Esophagus muscularis mucosa (tissue), 3 donors: Measurements from ENCODE around the gene KCNG4.

Source experiments
- POLR2A ChIP-seq: fragments of 450-650 bp; IDR thresholded peaks from one replicate; pipeline ENCODE4 v1.6.1; 2017; ENCODE audit warnings: antibody characterized with exemption, moderate library complexity, mild to moderate bottlenecking, low read depth
- POLR2AphosphoS5 ChIP-seq, 2 donors: sonication (generic); formaldehyde crosslinking; IDR thresholded peaks; one replicate each; pipeline ENCODE4 v1.6.1; 2017; ENCODE audit warnings: antibody characterized with exemption in 2 of 2
- TF ChIP-seq, protein P1 (sequence below), 3 experiments: fragments of 200-600 bp in 2 of 3; fragments of 450-650 bp in 1 of 3; sonication (generic) in 2 of 3; IDR thresholded peaks; one replicate each; pipeline ENCODE4 v1.5.1; 2017 to 2019; ENCODE audit warnings: antibody characterized with exemption in 3 of 3, mild to moderate bottlenecking in 2 of 3, moderate library complexity in 1 of 3

DNA sequence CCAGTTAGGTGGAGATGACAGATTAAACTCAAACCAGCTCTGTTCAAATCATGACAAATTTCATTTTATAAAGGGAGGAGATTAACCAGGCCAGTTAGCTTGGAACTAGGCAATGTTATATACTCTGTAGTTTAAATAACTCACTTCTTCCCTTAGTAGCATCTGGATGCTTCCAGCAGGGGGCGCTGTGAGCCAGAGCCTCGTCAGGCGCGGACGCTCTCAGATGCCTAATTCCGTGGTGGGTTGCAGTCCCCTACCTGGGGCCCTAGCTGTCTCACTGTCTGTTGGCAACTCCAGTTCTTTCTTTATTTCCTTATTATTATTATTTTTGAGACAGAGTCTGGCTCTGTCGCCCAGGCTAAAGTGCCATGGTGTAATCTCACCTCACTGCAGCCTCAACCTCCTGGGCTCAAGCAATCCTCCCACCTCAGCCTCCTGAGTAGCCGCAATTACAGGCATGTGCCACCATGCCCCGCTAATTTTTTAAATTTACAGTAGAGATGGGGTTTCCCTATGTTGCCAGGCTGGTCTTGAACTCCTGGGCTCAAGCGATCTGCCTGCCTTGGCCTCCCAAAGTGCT, 37.5 kb upstream of the KCNG4 start:
- TF ChIP-seq POLR2A (no peak), POLR2AphosphoS5 (IDR thresholded peaks at IDR 0.05) (no peak)
- TF ChIP-seq, protein P1, sequence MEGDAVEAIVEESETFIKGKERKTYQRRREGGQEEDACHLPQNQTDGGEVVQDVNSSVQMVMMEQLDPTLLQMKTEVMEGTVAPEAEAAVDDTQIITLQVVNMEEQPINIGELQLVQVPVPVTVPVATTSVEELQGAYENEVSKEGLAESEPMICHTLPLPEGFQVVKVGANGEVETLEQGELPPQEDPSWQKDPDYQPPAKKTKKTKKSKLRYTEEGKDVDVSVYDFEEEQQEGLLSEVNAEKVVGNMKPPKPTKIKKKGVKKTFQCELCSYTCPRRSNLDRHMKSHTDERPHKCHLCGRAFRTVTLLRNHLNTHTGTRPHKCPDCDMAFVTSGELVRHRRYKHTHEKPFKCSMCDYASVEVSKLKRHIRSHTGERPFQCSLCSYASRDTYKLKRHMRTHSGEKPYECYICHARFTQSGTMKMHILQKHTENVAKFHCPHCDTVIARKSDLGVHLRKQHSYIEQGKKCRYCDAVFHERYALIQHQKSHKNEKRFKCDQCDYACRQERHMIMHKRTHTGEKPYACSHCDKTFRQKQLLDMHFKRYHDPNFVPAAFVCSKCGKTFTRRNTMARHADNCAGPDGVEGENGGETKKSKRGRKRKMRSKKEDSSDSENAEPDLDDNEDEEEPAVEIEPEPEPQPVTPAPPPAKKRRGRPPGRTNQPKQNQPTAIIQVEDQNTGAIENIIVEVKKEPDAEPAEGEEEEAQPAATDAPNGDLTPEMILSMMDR (IDR thresholded peaks at IDR 0.05), result peak; percentile 72 to 84 (median 77)
